Activated gamma-delta T cell treated with anti-CD3 and anti-CD28 coated beads, Interleukin-2, amount 50 U/mL, for 16 hours (primary cell): Measurements from ENCODE around the gene KNSTRN.
A peak's percentile ranks its signal among the peaks of the same experiment; 100 is the strongest.

Experiments
- DNase-seq: peaks from one replicate; pipeline ENCODE4 v3.0.0-alpha.2; 2020; ENCODE audit warnings: low read depth

KNSTRN gene

DNA sequence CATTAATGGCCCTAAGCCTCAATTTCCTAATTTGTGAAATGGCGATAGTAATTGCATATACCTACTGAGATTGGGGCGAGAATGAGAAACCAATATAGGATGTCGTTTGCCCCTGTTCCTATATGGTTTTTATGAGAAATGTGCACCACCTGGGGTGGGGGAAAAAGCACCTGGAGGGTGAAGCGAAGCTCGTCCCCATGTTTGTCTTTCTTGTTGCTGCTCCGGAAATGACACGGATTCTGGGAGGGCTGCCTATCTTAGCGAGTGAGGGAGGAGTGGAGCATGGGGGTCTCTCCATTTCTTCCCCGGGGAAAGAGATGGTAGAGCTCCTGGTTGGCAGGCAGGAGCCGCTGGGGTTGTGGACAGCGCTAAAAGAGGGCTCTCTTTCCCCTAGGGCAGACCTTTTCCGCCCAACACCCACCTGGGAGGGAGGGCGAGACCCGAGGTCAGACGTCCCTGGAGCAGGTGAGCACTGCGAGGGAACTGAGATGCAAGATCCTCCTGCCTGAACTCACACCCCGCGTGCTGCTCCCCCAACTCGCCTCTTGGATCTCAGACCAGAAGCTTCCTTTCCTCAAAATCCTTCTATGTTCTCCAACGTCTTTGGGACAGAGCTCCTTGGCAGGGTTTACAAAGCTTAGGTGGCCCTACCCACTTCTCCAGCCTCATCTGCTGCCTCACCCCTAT lies 52.6 kb downstream of the KNSTRN start:
- no peak for DNase-seq

DNA sequence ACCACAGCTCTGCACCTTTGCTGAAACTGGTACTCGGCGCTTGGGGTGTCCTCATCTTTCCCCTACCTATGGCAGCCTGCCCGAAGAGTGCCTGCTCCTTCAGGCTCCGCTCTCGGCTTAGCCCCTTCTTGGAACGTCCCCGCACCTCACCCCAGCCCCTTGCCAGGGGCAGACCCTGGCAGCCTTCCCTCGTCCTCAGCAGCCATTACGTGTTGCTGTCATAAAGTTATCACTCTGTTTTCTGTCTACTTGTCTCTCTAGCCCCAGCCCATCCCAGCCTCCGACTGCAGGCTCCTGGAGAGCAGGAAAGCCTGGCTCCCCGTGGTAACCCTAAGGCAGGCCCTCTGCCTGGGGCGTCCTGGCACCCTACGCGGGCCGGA lies 53.2 kb downstream of the KNSTRN start:
- no peak for DNase-seq

GRCh38 chr15:40436116-40436891 lies 53.8 kb downstream of the KNSTRN start:
- DNase-seq, result no peak

DNA sequence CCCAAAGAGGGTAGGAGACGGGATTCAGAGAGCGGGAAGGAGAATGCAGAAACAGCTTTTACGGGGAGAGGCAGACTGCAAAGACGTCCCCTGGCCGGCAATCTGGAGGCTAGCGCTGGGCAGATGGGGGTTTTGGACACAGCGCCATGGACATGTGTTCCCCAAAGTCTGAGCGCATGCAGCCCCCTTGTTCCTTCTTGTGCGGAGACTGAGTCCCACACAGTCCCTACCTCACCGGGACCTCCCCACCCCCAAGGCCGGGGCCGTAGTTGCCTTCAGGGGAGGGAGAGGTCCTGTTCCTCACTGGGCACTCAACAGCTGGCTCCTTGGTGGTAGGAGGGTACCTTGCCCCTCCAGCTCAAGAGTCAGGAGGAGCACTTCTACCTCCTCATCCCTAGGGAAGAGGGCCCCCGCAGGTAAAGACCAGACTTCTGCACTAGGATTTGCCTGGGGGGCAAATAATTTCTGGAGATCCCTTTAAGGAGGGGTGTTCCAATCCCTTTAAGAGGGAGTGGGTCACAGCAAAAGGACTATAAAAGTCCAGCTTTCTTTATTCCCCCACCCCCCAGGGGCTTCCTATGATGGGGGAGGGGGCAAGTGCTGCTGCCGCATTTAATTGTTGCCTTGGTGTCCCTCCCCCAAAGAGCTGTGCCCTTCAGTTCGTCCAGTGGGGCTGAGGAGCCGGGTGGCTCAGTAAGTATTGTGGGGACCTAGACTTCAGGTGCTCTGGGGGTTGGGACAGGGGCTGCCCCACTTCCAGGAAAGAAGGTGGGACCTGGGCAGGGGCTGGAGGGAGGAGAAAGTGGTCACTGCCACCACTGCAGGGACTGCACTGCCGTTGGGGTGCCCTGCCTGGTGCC lies 54.6 kb downstream of the KNSTRN start:
- no peak for DNase-seq

DNA sequence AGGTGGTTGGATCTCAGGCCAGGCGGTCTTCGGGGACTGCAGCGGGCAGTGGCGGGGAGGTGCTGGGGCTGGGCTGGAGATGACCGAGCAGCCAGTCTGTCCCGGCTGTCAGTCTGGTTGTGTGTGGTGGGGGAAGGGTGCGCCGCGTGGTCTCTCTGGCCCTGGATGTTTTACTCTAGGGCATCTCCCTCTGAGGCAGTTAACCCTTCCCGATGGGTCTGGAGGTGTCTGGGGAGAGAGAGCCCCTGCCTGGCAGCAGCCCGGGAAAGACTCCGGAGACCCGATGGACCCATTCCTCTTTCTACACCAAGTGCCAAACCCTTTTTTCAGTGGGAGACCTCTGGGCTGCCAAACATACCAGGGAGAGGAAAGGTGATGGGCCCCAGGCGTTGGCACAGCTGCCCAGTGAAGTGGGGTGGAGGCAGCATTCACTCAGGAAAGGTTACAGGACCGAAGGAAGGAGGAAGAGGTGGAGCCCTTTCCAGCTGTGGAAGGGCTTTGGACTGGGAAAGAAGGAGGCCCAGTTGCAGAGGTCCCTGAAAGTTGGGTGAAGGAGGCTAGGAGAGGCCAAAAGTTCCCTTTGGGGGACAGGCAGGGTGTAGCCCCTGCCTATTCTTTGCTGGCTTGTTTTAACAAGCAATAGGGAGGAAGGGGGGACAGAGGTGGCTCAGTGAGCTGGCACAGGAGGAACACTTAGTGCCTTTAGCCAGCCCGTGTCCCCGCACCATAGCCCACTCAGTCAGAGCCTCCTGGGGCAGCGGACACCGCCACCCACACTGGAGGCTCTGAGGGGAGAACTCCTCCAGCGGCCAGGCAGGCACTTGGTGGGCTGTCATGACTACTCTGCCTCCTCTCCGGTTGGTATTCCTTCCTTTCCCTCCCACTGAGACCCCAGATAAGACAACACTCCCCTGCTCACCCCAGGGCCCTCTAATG lies 55.5 kb downstream of the KNSTRN start:
- DNase-seq, result no peak

GRCh38 chr15:40438712-40439111 lies 56.2 kb downstream of the KNSTRN start:
- no peak for DNase-seq

DNA sequence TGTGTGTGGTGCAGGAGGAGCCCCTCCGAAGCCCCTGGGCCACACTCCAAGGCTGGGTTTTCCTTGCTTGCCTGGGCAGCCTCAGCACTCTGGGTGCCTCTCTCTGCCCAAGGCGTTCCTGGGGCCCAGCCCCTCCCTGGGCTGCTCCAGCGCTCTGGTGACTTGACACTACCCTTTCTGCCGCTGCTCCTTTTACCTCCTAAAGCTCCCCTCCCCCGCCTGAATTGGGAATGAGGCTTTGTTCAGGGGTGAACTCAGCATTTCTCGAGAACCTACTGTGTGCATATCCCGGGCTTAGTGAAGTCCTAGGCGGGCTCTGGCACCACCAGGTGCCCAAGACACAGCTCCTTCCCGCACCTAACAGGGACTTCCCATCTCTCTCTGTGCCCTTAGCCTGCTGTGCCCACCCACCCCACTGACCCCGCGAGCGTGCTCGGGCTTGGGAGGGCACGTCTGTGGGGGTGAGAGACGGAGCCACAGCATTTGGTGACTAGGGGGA lies 57.0 kb downstream of the KNSTRN start:
- no peak for DNase-seq

DNA sequence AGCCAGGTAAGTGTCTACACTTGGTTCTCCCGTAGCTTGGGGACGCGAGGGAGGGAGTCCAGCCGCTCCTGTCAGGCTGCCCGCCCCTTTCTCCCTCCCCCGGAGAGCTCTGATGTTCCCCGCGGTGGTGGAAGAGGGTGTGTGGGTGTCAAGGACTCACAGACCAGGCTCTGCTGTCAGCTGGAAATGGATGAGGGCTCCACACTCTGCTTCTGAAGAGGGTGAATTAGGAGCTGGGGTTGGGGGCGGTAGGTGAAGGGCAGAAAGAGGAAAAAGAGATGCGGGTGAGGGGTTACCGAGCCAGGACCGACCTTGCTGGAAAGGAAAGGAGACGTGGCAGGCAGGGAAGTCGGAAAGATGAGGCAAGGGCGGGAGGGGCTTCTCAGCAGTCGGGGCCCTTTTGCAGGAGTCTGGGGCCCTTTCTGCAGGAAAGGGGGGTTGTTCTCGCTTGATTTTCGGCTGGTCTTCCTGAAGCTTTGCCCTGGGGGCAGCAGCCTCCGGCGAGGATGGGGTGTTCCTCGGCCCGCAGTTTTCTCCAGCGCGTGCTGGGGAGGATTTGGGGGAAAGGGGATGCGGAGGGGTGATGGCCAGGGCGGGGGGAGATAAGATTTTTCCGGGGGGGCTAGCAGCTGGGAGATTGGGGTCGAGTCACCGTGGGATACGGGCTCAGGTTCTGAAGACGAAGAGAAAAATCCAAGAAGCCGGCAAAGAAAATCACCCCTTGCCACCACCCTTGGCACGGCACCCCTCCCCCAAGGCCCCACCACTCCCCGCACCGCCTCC lies 57.6 kb downstream of the KNSTRN start:
- DNase-seq, result no peak

DNA sequence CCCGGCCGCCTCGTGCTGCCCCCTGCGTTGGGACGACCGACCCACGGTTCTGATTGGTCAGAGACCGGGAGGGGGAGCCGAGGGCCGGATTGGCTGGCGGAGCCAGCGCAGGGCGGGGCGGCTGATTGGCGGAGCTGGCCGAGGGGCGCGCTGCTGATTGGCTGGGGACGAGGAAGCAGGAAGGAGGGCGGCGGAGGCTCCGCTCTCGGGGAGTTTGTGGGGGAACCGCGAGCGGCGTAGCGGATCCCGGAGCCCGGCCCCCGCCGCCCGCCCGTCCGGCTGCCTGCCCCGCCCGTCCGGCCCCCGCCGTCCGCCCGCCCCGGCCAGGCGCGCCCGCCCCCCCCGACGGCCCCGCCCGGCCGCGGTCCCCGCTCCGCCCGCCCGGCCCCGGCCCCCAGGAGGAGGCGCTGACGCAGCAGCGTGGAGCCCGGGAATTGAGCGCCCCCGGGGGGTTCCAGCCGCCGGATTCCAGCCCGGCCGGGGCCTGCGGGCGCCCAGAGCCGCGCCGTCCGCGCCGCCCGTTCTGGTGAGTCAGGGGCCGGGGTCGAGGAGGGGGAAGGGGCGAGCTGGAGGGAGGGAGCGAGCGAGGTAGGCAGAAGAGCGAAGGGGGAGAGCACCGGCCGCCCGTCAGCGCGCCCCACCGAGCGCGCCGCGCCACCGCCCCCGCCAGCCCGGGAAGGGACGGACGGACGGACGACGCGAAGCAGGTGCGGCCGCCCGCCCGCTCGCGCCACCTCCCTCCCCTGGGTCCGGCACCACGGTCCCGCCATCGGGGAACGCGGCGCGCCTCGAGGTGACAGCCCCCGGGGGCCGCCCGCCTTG lies 58.4 kb downstream of the KNSTRN start, which contains the start of gene BAHD1:
Gene BAHD1 (plus strand): TSS at position 211 of the 822 bp plus-strand sequence. CDS start 17,512 bp downstream, outside the sequence.
- DNase-seq, result peak; percentile 92

DNA sequence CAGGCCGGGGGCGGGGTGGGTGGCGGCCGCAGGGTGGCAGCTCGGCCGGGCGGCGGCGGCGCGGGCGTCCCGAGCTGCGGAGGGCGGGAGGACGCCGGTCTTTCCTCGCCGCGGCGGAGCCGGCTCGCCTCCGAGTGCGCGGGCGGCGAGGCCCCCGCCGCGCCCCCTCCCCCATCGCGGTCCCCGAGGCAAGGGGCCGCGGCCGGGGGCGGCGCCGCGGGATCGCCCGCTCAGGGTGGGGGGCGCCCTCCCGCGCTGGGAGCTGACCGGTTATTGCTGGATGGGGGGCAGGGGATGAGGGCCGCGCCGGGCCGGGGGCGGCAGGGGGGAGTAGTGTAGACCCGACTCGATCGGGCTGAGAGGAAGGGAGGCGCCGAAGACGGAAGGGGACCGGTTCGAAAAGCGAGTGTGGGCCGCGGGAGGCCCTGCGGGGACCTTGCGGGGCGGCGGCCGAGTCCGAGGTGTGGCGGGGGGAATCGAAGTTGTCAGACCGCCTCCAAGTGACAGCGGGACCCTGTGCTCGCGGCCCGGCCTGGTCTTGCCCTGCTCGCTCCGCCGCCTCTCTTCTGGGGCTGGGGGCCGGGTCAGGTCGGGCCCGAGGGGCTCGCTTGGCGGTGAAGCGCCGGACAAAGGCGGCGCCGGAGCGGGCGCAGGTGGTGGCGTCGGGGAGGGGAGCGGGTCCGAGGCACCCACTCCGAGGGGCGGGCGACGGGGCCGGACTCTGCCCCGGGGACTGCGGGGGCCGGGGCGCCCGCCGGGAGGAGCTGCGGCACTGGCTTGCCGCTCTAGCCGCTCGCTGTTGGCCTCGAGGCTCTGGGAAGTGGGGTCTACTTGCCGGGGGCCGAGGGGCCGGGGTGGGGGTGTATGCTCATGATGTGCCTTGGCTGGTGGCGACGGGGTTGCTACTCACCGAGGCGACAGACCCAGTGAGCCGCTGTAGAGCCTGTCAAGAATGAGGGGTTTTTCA lies 59.3 kb downstream of the KNSTRN start:
- no peak for DNase-seq

GRCh38 chr15:40443255-40443654 lies 60.7 kb downstream of the KNSTRN start:
- DNase-seq, result no peak

DNA sequence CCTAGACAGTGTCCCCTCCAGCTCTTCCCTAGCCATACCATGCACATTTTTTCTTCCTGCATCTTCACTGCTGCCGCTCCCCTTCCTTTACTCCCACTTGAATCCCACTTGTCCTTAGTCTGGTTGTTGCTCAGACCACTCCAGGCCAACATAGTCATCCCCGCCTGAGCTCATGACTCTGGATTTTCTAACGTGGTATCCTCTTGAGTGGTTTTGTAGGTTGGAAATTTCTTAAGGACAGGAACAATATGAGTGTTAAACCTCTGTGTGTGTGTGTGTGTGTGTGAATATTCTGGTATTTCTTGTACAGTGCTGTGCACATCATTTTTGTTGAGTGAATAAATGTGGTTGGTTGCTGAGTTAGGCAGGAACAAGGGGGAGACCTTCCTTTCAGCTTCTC lies 61.3 kb downstream of the KNSTRN start:
- DNase-seq, result no peak
